ENCODE measurements around the gene LMCD1. TPM values are rescaled to one million over a fixed set of nuclear protein-coding genes. Genes with fewer than 3 reads are reported as not detected.

The LMCD1 gene
- total and polyA plus RNA-seq, 2 of the 8 experiments (the other 6 are each of a cell fraction or from before 2014, with no cell fraction given) = 12.3 to 26.5 TPM

Other genes with a start within 250 kb of the LMCD1 start
- gene SSUH2, start 143.0 kb downstream of the LMCD1 start, total RNA-seq (2021; fragmentation: NEBNext Ultra II Directional; extraction: Animal tissue kit (Norgen Biotek cat#: 25700)) = 0.69 and 0.73 TPM in 2 replicates
- 0.41 and 0.62 TPM in 2 replicates for gene SSUH2, start 143.0 kb downstream of the LMCD1 start, polyA plus RNA-seq (2011; rRNA removed)
- not detected in 2 replicates for gene CAV3, start 232.0 kb downstream of the LMCD1 start, total RNA-seq (2021; fragmentation: NEBNext Ultra II Directional; extraction: Animal tissue kit (Norgen Biotek cat#: 25700))
- not detected in 2 replicates for gene CAV3, start 232.0 kb downstream of the LMCD1 start, polyA plus RNA-seq (2011; rRNA removed)

Measured in H1 (cell line).